ENCODE data around the gene KLHL26.

DNA sequence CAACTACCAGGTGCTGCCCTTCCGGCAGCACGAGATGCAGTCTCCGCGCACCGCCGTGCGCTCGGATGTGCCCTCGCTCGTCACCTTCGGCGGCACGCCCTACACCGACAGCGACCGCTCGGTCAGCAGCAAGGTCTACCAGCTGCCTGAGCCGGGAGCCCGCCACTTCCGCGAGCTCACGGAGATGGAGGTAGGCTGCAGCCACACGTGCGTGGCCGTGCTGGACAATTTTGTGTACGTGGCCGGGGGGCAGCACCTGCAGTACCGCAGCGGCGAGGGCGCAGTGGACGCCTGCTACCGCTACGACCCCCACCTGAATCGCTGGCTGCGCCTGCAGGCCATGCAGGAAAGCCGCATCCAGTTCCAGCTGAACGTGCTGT, 31.4 kb downstream of the KLHL26 start:
- TF ChIP-seq, protein P1, sequence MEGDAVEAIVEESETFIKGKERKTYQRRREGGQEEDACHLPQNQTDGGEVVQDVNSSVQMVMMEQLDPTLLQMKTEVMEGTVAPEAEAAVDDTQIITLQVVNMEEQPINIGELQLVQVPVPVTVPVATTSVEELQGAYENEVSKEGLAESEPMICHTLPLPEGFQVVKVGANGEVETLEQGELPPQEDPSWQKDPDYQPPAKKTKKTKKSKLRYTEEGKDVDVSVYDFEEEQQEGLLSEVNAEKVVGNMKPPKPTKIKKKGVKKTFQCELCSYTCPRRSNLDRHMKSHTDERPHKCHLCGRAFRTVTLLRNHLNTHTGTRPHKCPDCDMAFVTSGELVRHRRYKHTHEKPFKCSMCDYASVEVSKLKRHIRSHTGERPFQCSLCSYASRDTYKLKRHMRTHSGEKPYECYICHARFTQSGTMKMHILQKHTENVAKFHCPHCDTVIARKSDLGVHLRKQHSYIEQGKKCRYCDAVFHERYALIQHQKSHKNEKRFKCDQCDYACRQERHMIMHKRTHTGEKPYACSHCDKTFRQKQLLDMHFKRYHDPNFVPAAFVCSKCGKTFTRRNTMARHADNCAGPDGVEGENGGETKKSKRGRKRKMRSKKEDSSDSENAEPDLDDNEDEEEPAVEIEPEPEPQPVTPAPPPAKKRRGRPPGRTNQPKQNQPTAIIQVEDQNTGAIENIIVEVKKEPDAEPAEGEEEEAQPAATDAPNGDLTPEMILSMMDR (conservative IDR thresholded peaks at IDR 0.05; ENCODE audit: low read depth, low read length): no peak
- TF ChIP-seq EZH2 (IDR thresholded peaks at IDR 0.05; ENCODE audit: low read length, unreplicated experiment): no peak
- no peak for TF ChIP-seq EZH2phosphoT487 (IDR thresholded peaks at IDR 0.05; ENCODE audit: borderline replicate concordance, low read length)
